Measurements from ENCODE around the gene TBCCD1.

DNA sequence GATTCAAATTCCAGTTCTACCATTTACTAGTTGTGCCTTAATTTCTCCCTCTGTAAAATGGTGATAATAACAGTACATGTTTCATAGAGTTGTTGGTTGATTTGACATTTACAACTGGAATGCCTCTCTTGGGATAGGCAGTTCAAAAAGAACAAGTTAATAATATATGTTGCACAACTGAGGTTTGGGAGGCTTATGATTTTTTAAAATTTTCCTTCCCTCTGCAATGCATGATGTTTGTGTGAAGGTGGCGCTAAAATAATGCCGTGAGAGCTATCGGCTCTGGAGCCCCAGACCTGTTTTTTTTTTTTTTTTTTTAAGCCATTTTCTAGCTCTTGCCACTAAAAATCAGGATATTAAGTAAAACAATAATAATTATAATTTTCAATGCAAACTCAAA, 22.0 kb upstream of the TBCCD1 start:
- no peak for TF ChIP-seq POLR2AphosphoS5 (IDR thresholded peaks at IDR 0.05; ENCODE audit: low read depth, low read length)
- no peak for TF ChIP-seq POLR2A (IDR thresholded peaks at IDR 0.05; ENCODE audit: low read depth, low read length)
- no peak for TF ChIP-seq POU2F2 (IDR thresholded peaks at IDR 0.05; ENCODE audit: low read depth, low read length)
- no peak for TF ChIP-seq TAF1 (IDR thresholded peaks at IDR 0.05; ENCODE audit: low read depth, low read length)
- no peak for TF ChIP-seq SPI1 (IDR thresholded peaks at IDR 0.05; ENCODE audit: low read depth, low read length)
